Measurements from ENCODE around the gene KCNQ2. TPM values are rescaled to one million over a fixed set of nuclear protein-coding genes. Genes with fewer than 3 reads are reported as not detected.

KCNQ2 gene
- total RNA-seq, 1 donor from 2014 or later: not detected

- Mint-ChIP-seq H3K36me3 (ENCODE audit: low read depth) (no peaks in the 10 kb centered on the region), H3K27ac (no peak overlapping the region), H3K27me3 (ENCODE audit: insufficient read depth) (peaks cover 4% of the 10 kb centered on the region), H3K9me3 (peaks cover 7% of the 10 kb centered on the region), H3K4me1 (ENCODE audit: low read depth) (peaks cover 1% of the 10 kb centered on the region), H3K4me3 (no peak overlapping the region)
- DNase-seq (ENCODE audit: low spot score): no peak
- intact Hi-C loops (cut with micrococcal nuclease): no loop called here
Measured at GRCh38 chr20:63447320-63447719, 25.1 kb downstream of the KCNQ2 start.

- Mint-ChIP-seq H3K27ac (no peak overlapping the region), H3K4me1 (ENCODE audit: low read depth) (peaks cover 10% of the 10 kb centered on the region), H3K36me3 (ENCODE audit: low read depth) (peaks cover 2% of the 10 kb centered on the region), H3K27me3 (ENCODE audit: insufficient read depth) (peaks cover 4% of the 10 kb centered on the region), H3K4me3 (no peak overlapping the region), H3K9me3 (peaks cover 7% of the 10 kb centered on the region)
- no peak for DNase-seq (ENCODE audit: low spot score)
- intact Hi-C loops (cut with micrococcal nuclease): no loop called here
Measured at GRCh38 chr20:63446216-63447024, 26.0 kb downstream of the KCNQ2 start.

- peaks cover 7% of the 10 kb centered on the region for H3K27me3 Mint-ChIP-seq (ENCODE audit: insufficient read depth)
- no peak overlapping the region for H3K4me3 Mint-ChIP-seq
- H3K4me1 Mint-ChIP-seq (ENCODE audit: low read depth): peaks cover 16% of the 10 kb centered on the region
- H3K9me3 Mint-ChIP-seq: peaks cover 7% of the 10 kb centered on the region
- H3K36me3 Mint-ChIP-seq (ENCODE audit: low read depth): peaks cover 2% of the 10 kb centered on the region
- H3K27ac Mint-ChIP-seq: no peak overlapping the region
- DNase-seq (ENCODE audit: low spot score): no peak
- intact Hi-C loops (cut with micrococcal nuclease): no loop called here
Measured at GRCh38 chr20:63445075-63445734, 27.2 kb downstream of the KCNQ2 start.

GRCh38 chr20:63444548-63444947, 27.9 kb downstream of the KCNQ2 start:
- no peak overlapping the region for H3K4me3 Mint-ChIP-seq
- DNase-seq (ENCODE audit: low spot score): no peak
- no peak overlapping the region for H3K27ac Mint-ChIP-seq
- peaks cover 16% of the 10 kb centered on the region for H3K4me1 Mint-ChIP-seq (ENCODE audit: low read depth)
- H3K9me3 Mint-ChIP-seq: peaks cover 7% of the 10 kb centered on the region
- H3K27me3 Mint-ChIP-seq (ENCODE audit: insufficient read depth): peaks cover 7% of the 10 kb centered on the region
- peaks cover 2% of the 10 kb centered on the region for H3K36me3 Mint-ChIP-seq (ENCODE audit: low read depth)
- intact Hi-C loops (cut with micrococcal nuclease): no loop called here

- H3K36me3 Mint-ChIP-seq (ENCODE audit: low read depth): peaks cover 2% of the 10 kb centered on the region
- intact Hi-C loops (cut with micrococcal nuclease): loop anchor here (2.0 kb wide), 1 partner anchor 171 kb away; the partner anchor contains the start of gene ARFGAP1
Measured at GRCh38 chr20:63443606-63444395, 28.7 kb downstream of the KCNQ2 start.

GRCh38 chr20:63442100-63442493, 30.4 kb downstream of the KCNQ2 start:
- peaks cover 6% of the 10 kb centered on the region for H3K27me3 Mint-ChIP-seq (ENCODE audit: insufficient read depth)
- intact Hi-C loops (cut with micrococcal nuclease): loop anchor here (2.0 kb wide), 1 partner anchor 169 kb away; the partner anchor contains the start of gene ARFGAP1
- H3K9me3 Mint-ChIP-seq: peaks cover 7% of the 10 kb centered on the region
- peaks cover 2% of the 10 kb centered on the region for H3K36me3 Mint-ChIP-seq (ENCODE audit: low read depth)
- peak; percentile 35 for DNase-seq (ENCODE audit: low spot score)
- peaks cover 16% of the 10 kb centered on the region for H3K4me1 Mint-ChIP-seq (ENCODE audit: low read depth)
- H3K4me3 Mint-ChIP-seq: no peak overlapping the region
- no peak overlapping the region for H3K27ac Mint-ChIP-seq

More at GRCh38 chr20:63443606-63444395, 28.7 kb downstream of the KCNQ2 start:
- no peak for DNase-seq (ENCODE audit: low spot score)
- H3K4me1 Mint-ChIP-seq (ENCODE audit: low read depth): peaks cover 16% of the 10 kb centered on the region
- no peak overlapping the region for H3K27ac Mint-ChIP-seq
- peaks cover 7% of the 10 kb centered on the region for H3K27me3 Mint-ChIP-seq (ENCODE audit: insufficient read depth)
- H3K9me3 Mint-ChIP-seq: peaks cover 7% of the 10 kb centered on the region
- H3K4me3 Mint-ChIP-seq: no peak overlapping the region

GRCh38 chr20:63441136-63442099, 31.0 kb downstream of the KCNQ2 start:
- DNase-seq (ENCODE audit: low spot score): peak; percentile 17
- Mint-ChIP-seq H3K36me3 (ENCODE audit: low read depth) (peaks cover 2% of the 10 kb centered on the region), H3K27me3 (ENCODE audit: insufficient read depth) (peaks cover 4% of the 10 kb centered on the region), H3K4me3 (peak overlapping the region; percentile 66), H3K27ac (no peak overlapping the region), H3K4me1 (ENCODE audit: low read depth) (peaks cover 16% of the 10 kb centered on the region), H3K9me3 (peaks cover 7% of the 10 kb centered on the region)
- intact Hi-C loops (cut with micrococcal nuclease): loop anchor here (2.0 kb wide), 1 partner anchor 169 kb away; the partner anchor contains the start of gene ARFGAP1

- DNase-seq (ENCODE audit: low spot score): no peak
- no peak overlapping the region for H3K4me3 Mint-ChIP-seq
- intact Hi-C loops (cut with micrococcal nuclease): no loop called here
- peaks cover 4% of the 10 kb centered on the region for H3K27me3 Mint-ChIP-seq (ENCODE audit: insufficient read depth)
- no peak overlapping the region for H3K27ac Mint-ChIP-seq
- H3K36me3 Mint-ChIP-seq (ENCODE audit: low read depth): peaks cover 2% of the 10 kb centered on the region
- peaks cover 16% of the 10 kb centered on the region for H3K4me1 Mint-ChIP-seq (ENCODE audit: low read depth)
- H3K9me3 Mint-ChIP-seq: peaks cover 7% of the 10 kb centered on the region
Measured at GRCh38 chr20:63440366-63440955, 32.0 kb downstream of the KCNQ2 start.

- Mint-ChIP-seq H3K9me3 (peaks cover 7% of the 10 kb centered on the region), H3K27me3 (ENCODE audit: insufficient read depth) (peaks cover 4% of the 10 kb centered on the region), H3K4me3 (no peak overlapping the region), H3K4me1 (ENCODE audit: low read depth) (peaks cover 18% of the 10 kb centered on the region), H3K27ac (no peak overlapping the region), H3K36me3 (ENCODE audit: low read depth) (peaks cover 2% of the 10 kb centered on the region)
- DNase-seq (ENCODE audit: low spot score): no peak
- intact Hi-C loops (cut with micrococcal nuclease): no loop called here
Measured at GRCh38 chr20:63439866-63440265, 32.6 kb downstream of the KCNQ2 start.

- Mint-ChIP-seq H3K9me3 (peaks cover 4% of the 10 kb centered on the region), H3K27me3 (ENCODE audit: insufficient read depth) (peaks cover 4% of the 10 kb centered on the region), H3K36me3 (ENCODE audit: low read depth) (peaks cover 2% of the 10 kb centered on the region), H3K4me1 (ENCODE audit: low read depth) (peaks cover 25% of the 10 kb centered on the region), H3K4me3 (no peak overlapping the region), H3K27ac (no peak overlapping the region)
- DNase-seq (ENCODE audit: low spot score): no peak
- intact Hi-C loops (cut with micrococcal nuclease): no loop called here
Measured at GRCh38 chr20:63438121-63438520, 34.3 kb downstream of the KCNQ2 start.

- Mint-ChIP-seq H3K27ac (no peak overlapping the region), H3K27me3 (ENCODE audit: insufficient read depth) (no peaks in the 10 kb centered on the region), H3K36me3 (ENCODE audit: low read depth) (no peaks in the 10 kb centered on the region), H3K9me3 (peaks cover 4% of the 10 kb centered on the region), H3K4me3 (no peak overlapping the region), H3K4me1 (ENCODE audit: low read depth) (peaks cover 10% of the 10 kb centered on the region)
- intact Hi-C loops (cut with micrococcal nuclease): no loop called here
- no peak for DNase-seq (ENCODE audit: low spot score)
Measured at GRCh38 chr20:63435552-63435951, 36.9 kb downstream of the KCNQ2 start.

All from activated T-helper 1 cell treated with anti-CD3 and anti-CD28 coated beads, Interleukin-12 subunit alpha, Interleukin-12 subunit beta, Interleukin-2, Interleukin-4 antibody, amounts not matched to agents 30 ng/mL and 10 ng/mL and 1 ng/mL, durations not matched to agents 14 hours and 24 hours and 36 hours (primary cell).